Stimulated activated naive CD8-positive, alpha-beta T cell treated with anti-CD3 and anti-CD28 coated beads, Interleukin-15, Interleukin-2, amounts not matched to agents 100 ng/mL and 50 ng/mL, for 24 hours (primary cell): ENCODE results near the gene PIK3R6.

Source experiments
- H3K27ac Mint-ChIP-seq: one replicate; pipeline ENCODE4 v1.8.0; 2021; ENCODE audit warnings: mild to moderate bottlenecking, mixed read lengths
- H3K27me3 Mint-ChIP-seq: one replicate; pipeline ENCODE4 v1.8.0; 2021; ENCODE audit warnings: mixed read lengths
- H3K36me3 Mint-ChIP-seq: one replicate; pipeline ENCODE4 v1.8.0; 2021; ENCODE audit warnings: low read depth, mixed read lengths
- H3K4me1 Mint-ChIP-seq: one replicate; pipeline ENCODE4 v1.8.0; 2021; ENCODE audit warnings: low read depth, mixed read lengths
- H3K4me3 Mint-ChIP-seq: one replicate; pipeline ENCODE4 v1.8.0; 2021; ENCODE audit warnings: mild to moderate bottlenecking, mixed read lengths
- H3K9me3 Mint-ChIP-seq: one replicate; pipeline ENCODE4 v1.8.0; 2021; ENCODE audit warnings: mixed read lengths

PIK3R6 gene

GRCh38 chr17:8835631-8836364, 31.7 kb downstream of the PIK3R6 start:
- H3K4me1 Mint-ChIP-seq: no peaks in the 10 kb centered on the region
- H3K27me3 Mint-ChIP-seq: no peaks in the 10 kb centered on the region
- no peaks in the 10 kb centered on the region for H3K36me3 Mint-ChIP-seq
- H3K27ac Mint-ChIP-seq: no peak overlapping the region
- H3K9me3 Mint-ChIP-seq: no peaks in the 10 kb centered on the region
- H3K4me3 Mint-ChIP-seq: no peak overlapping the region

- H3K27ac Mint-ChIP-seq: no peak overlapping the region
- H3K4me1 Mint-ChIP-seq: no peaks in the 10 kb centered on the region
- H3K4me3 Mint-ChIP-seq: no peak overlapping the region
- H3K36me3 Mint-ChIP-seq: no peaks in the 10 kb centered on the region
- no peaks in the 10 kb centered on the region for H3K9me3 Mint-ChIP-seq
- no peaks in the 10 kb centered on the region for H3K27me3 Mint-ChIP-seq
Measured at GRCh38 chr17:8835106-8835505, 32.4 kb downstream of the PIK3R6 start.

GRCh38 chr17:8832711-8833352, 34.6 kb downstream of the PIK3R6 start:
- no peak overlapping the region for H3K27ac Mint-ChIP-seq
- H3K36me3 Mint-ChIP-seq: no peaks in the 10 kb centered on the region
- no peaks in the 10 kb centered on the region for H3K4me1 Mint-ChIP-seq
- H3K9me3 Mint-ChIP-seq: no peaks in the 10 kb centered on the region
- H3K27me3 Mint-ChIP-seq: no peaks in the 10 kb centered on the region
- no peak overlapping the region for H3K4me3 Mint-ChIP-seq

GRCh38 chr17:8831234-8831849, 36.1 kb downstream of the PIK3R6 start:
- Mint-ChIP-seq H3K4me1 (no peaks in the 10 kb centered on the region), H3K4me3 (no peak overlapping the region), H3K9me3 (no peaks in the 10 kb centered on the region), H3K27ac (no peak overlapping the region), H3K36me3 (no peaks in the 10 kb centered on the region), H3K27me3 (no peaks in the 10 kb centered on the region)

GRCh38 chr17:8830141-8830540, 37.3 kb downstream of the PIK3R6 start:
- peaks cover 3% of the 10 kb centered on the region for H3K9me3 Mint-ChIP-seq
- no peaks in the 10 kb centered on the region for H3K4me1 Mint-ChIP-seq
- H3K36me3 Mint-ChIP-seq: no peaks in the 10 kb centered on the region
- H3K4me3 Mint-ChIP-seq: no peak overlapping the region
- H3K27ac Mint-ChIP-seq: no peak overlapping the region
- no peaks in the 10 kb centered on the region for H3K27me3 Mint-ChIP-seq

- Mint-ChIP-seq H3K9me3 (peaks cover 12% of the 10 kb centered on the region), H3K27me3 (no peaks in the 10 kb centered on the region), H3K4me1 (no peaks in the 10 kb centered on the region)
Measured at GRCh38 chr17:8829036-8829941, 38.2 kb downstream of the PIK3R6 start.

GRCh38 chr17:8828517-8828875, 39.0 kb downstream of the PIK3R6 start:
- no peaks in the 10 kb centered on the region for H3K27me3 Mint-ChIP-seq
- no peaks in the 10 kb centered on the region for H3K36me3 Mint-ChIP-seq
- no peaks in the 10 kb centered on the region for H3K4me1 Mint-ChIP-seq
- no peak overlapping the region for H3K27ac Mint-ChIP-seq
- H3K9me3 Mint-ChIP-seq: peaks cover 13% of the 10 kb centered on the region
- H3K4me3 Mint-ChIP-seq: no peak overlapping the region

More at GRCh38 chr17:8829036-8829941, 38.2 kb downstream of the PIK3R6 start:
- Mint-ChIP-seq H3K36me3 (no peaks in the 10 kb centered on the region), H3K4me3 (no peak overlapping the region), H3K27ac (no peak overlapping the region)

- no peaks in the 10 kb centered on the region for H3K27me3 Mint-ChIP-seq
- H3K4me1 Mint-ChIP-seq: no peaks in the 10 kb centered on the region
- no peaks in the 10 kb centered on the region for H3K36me3 Mint-ChIP-seq
- peaks cover 13% of the 10 kb centered on the region for H3K9me3 Mint-ChIP-seq
- no peak overlapping the region for H3K27ac Mint-ChIP-seq
- no peak overlapping the region for H3K4me3 Mint-ChIP-seq
Measured at GRCh38 chr17:8826808-8827435, 40.6 kb downstream of the PIK3R6 start.

- H3K27me3 Mint-ChIP-seq: no peaks in the 10 kb centered on the region
- no peaks in the 10 kb centered on the region for H3K4me1 Mint-ChIP-seq
- no peak overlapping the region for H3K27ac Mint-ChIP-seq
- H3K9me3 Mint-ChIP-seq: peaks cover 13% of the 10 kb centered on the region
- no peaks in the 10 kb centered on the region for H3K36me3 Mint-ChIP-seq
- H3K4me3 Mint-ChIP-seq: no peak overlapping the region
Measured at GRCh38 chr17:8825802-8826201, 41.7 kb downstream of the PIK3R6 start.

GRCh38 chr17:8823279-8823678, 44.2 kb downstream of the PIK3R6 start:
- H3K9me3 Mint-ChIP-seq: peaks cover 13% of the 10 kb centered on the region
- no peaks in the 10 kb centered on the region for H3K27me3 Mint-ChIP-seq
- H3K27ac Mint-ChIP-seq: no peak overlapping the region
- no peaks in the 10 kb centered on the region for H3K36me3 Mint-ChIP-seq
- no peaks in the 10 kb centered on the region for H3K4me1 Mint-ChIP-seq
- H3K4me3 Mint-ChIP-seq: no peak overlapping the region

- no peak overlapping the region for H3K27ac Mint-ChIP-seq
- H3K4me3 Mint-ChIP-seq: no peak overlapping the region
- H3K36me3 Mint-ChIP-seq: no peaks in the 10 kb centered on the region
- H3K4me1 Mint-ChIP-seq: no peaks in the 10 kb centered on the region
- peaks cover 6% of the 10 kb centered on the region for H3K27me3 Mint-ChIP-seq
- H3K9me3 Mint-ChIP-seq: peaks cover 13% of the 10 kb centered on the region
Measured at GRCh38 chr17:8822401-8823035, 45.0 kb downstream of the PIK3R6 start.

- peaks cover 6% of the 10 kb centered on the region for H3K27me3 Mint-ChIP-seq
- H3K27ac Mint-ChIP-seq: no peak overlapping the region
- peaks cover 13% of the 10 kb centered on the region for H3K9me3 Mint-ChIP-seq
Measured at GRCh38 chr17:8821446-8822105, 45.9 kb downstream of the PIK3R6 start.

GRCh38 chr17:8820311-8821010, 47.0 kb downstream of the PIK3R6 start:
- peaks cover 13% of the 10 kb centered on the region for H3K9me3 Mint-ChIP-seq
- no peaks in the 10 kb centered on the region for H3K4me1 Mint-ChIP-seq
- H3K27ac Mint-ChIP-seq: no peak overlapping the region
- no peak overlapping the region for H3K4me3 Mint-ChIP-seq
- H3K36me3 Mint-ChIP-seq: no peaks in the 10 kb centered on the region
- peaks cover 6% of the 10 kb centered on the region for H3K27me3 Mint-ChIP-seq

More at GRCh38 chr17:8821446-8822105, 45.9 kb downstream of the PIK3R6 start:
- Mint-ChIP-seq H3K36me3 (no peaks in the 10 kb centered on the region), H3K4me3 (no peak overlapping the region), H3K4me1 (no peaks in the 10 kb centered on the region)
